Measurements from ENCODE around the gene ZBTB16.

ZBTB16 gene

GRCh38 chr11:114250993-114251814, 191.7 kb downstream of the ZBTB16 start:
- Histone ChIP-seq H3K79me2 (ENCODE audit: control insufficient read depth, insufficient read depth, low read length) (no peaks in the 10 kb centered on the region), H2BK120ac (ENCODE audit: low read depth, low read length) (no peak overlapping the region), H2BK15ac (replicated peaks; ENCODE audit: low read depth) (no peak overlapping the region), H3K4me2 (ENCODE audit: low read length) (no peak overlapping the region), H2BK5ac (ENCODE audit: low read length) (no peak overlapping the region), H3K18ac (ENCODE audit: low read length) (no peak overlapping the region), H3K56ac (ENCODE audit: low read length) (peak overlapping the region; percentile 37), H3K4me1 (ENCODE audit: control insufficient read depth, low read depth, low read length) (peaks cover 2% of the 10 kb centered on the region), H4K8ac (ENCODE audit: low read depth, low read length) (no peak overlapping the region), H3K9ac (ENCODE audit: low read length) (no peak overlapping the region), H3K27me3 (ENCODE audit: insufficient read depth, low read length, poor library complexity) (no peaks in the 10 kb centered on the region), H3K4ac (ENCODE audit: low read depth, low read length) (no peak overlapping the region), H3K79me1 (ENCODE audit: low read length) (no peaks in the 10 kb centered on the region), H3K36me3 (ENCODE audit: control insufficient read depth, insufficient read depth, low read length) (no peaks in the 10 kb centered on the region), H3K4me3 (ENCODE audit: low read length) (no peak overlapping the region), H3K23ac (ENCODE audit: low read length) (no peak overlapping the region), H4K5ac (ENCODE audit: low read length) (no peak overlapping the region), H3K27ac (ENCODE audit: low read depth, low read length) (no peak overlapping the region), H2AK5ac (ENCODE audit: low read length) (no peak overlapping the region)
- peak; percentile 39 for DNase-seq
- no CpG with 5 or more reads among the region's 14 CpGs for WGBS (ENCODE audit: extremely low coverage, insufficient coverage, low lambda C conversion rate)

- H3K79me2 ChIP-seq (ENCODE audit: control insufficient read depth, insufficient read depth, low read length) = no peaks in the 10 kb centered on the region
- no peak overlapping the region for H3K4ac ChIP-seq (ENCODE audit: low read depth, low read length)
- DNase-seq = peak; percentile 67
- no peak overlapping the region for H3K9ac ChIP-seq (ENCODE audit: low read length)
- H3K27ac ChIP-seq (ENCODE audit: low read depth, low read length) = no peak overlapping the region
- no peak overlapping the region for H3K4me3 ChIP-seq (ENCODE audit: low read length)
- H3K23ac ChIP-seq (ENCODE audit: low read length) = no peak overlapping the region
- peaks cover 2% of the 10 kb centered on the region for H3K4me1 ChIP-seq (ENCODE audit: control insufficient read depth, low read depth, low read length)
- H2BK5ac ChIP-seq (ENCODE audit: low read length) = no peak overlapping the region
- no peak overlapping the region for H2BK120ac ChIP-seq (ENCODE audit: low read depth, low read length)
- H4K8ac ChIP-seq (ENCODE audit: low read depth, low read length) = no peak overlapping the region
- no peaks in the 10 kb centered on the region for H3K27me3 ChIP-seq (ENCODE audit: insufficient read depth, low read length, poor library complexity)
- no peak overlapping the region for H4K5ac ChIP-seq (ENCODE audit: low read length)
- no peak overlapping the region for H2AK5ac ChIP-seq (ENCODE audit: low read length)
- no peak overlapping the region for H2BK15ac ChIP-seq (replicated peaks; ENCODE audit: low read depth)
- no peak overlapping the region for H3K18ac ChIP-seq (ENCODE audit: low read length)
- no peaks in the 10 kb centered on the region for H3K79me1 ChIP-seq (ENCODE audit: low read length)
- no peaks in the 10 kb centered on the region for H3K36me3 ChIP-seq (ENCODE audit: control insufficient read depth, insufficient read depth, low read length)
- H3K56ac ChIP-seq (ENCODE audit: low read length) = peak overlapping the region; percentile 37
- WGBS (ENCODE audit: extremely low coverage, insufficient coverage, low lambda C conversion rate) = no CpG with 5 or more reads among the region's 9 CpGs
- no peak overlapping the region for H3K4me2 ChIP-seq (ENCODE audit: low read length)
Observed at GRCh38 chr11:114251815-114252337, 192.4 kb downstream of the ZBTB16 start.

DNA sequence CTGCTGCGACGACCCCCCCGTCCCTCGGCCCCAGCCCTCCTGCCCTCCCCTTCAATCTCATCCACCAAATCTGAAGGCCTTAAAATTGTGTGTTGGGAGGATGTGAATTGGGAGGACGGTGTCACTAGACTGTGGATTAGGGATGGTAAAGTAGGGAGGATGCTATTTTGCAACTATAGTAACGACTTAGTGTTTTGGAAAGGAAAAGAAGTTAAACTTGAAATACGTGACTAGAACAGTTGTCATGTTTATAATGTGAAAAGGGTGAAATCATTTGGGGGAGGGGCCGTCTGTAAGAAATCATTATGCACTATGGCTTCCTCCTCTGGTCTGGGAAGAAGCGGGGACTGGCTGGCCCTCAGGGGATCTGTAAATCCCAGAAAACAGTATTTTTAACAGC, 193.3 kb downstream of the ZBTB16 start:
- no peak overlapping the region for H4K5ac ChIP-seq (ENCODE audit: low read length)
- no peak overlapping the region for H2AK5ac ChIP-seq (ENCODE audit: low read length)
- no peaks in the 10 kb centered on the region for H3K36me3 ChIP-seq (ENCODE audit: control insufficient read depth, insufficient read depth, low read length)
- no peaks in the 10 kb centered on the region for H3K27me3 ChIP-seq (ENCODE audit: insufficient read depth, low read length, poor library complexity)
- H3K27ac ChIP-seq (ENCODE audit: low read depth, low read length) = no peak overlapping the region
- 100% methylated on average over 2 of the region's 9 CpGs for WGBS (ENCODE audit: extremely low coverage, insufficient coverage, low lambda C conversion rate)
- no peak overlapping the region for H3K4me3 ChIP-seq (ENCODE audit: low read length)
- no peak overlapping the region for H2BK15ac ChIP-seq (replicated peaks; ENCODE audit: low read depth)
- H3K4ac ChIP-seq (ENCODE audit: low read depth, low read length) = no peak overlapping the region
- no peak overlapping the region for H2BK5ac ChIP-seq (ENCODE audit: low read length)
- H2BK120ac ChIP-seq (ENCODE audit: low read depth, low read length) = no peak overlapping the region
- H3K4me1 ChIP-seq (ENCODE audit: control insufficient read depth, low read depth, low read length) = peaks cover 2% of the 10 kb centered on the region
- H3K23ac ChIP-seq (ENCODE audit: low read length) = no peak overlapping the region
- no peak for DNase-seq
- no peak overlapping the region for H3K4me2 ChIP-seq (ENCODE audit: low read length)
- H4K8ac ChIP-seq (ENCODE audit: low read depth, low read length) = no peak overlapping the region
- H3K79me2 ChIP-seq (ENCODE audit: control insufficient read depth, insufficient read depth, low read length) = no peaks in the 10 kb centered on the region
- no peak overlapping the region for H3K18ac ChIP-seq (ENCODE audit: low read length)
- no peak overlapping the region for H3K56ac ChIP-seq (ENCODE audit: low read length)
- no peaks in the 10 kb centered on the region for H3K79me1 ChIP-seq (ENCODE audit: low read length)
- H3K9ac ChIP-seq (ENCODE audit: low read length) = no peak overlapping the region

DNA sequence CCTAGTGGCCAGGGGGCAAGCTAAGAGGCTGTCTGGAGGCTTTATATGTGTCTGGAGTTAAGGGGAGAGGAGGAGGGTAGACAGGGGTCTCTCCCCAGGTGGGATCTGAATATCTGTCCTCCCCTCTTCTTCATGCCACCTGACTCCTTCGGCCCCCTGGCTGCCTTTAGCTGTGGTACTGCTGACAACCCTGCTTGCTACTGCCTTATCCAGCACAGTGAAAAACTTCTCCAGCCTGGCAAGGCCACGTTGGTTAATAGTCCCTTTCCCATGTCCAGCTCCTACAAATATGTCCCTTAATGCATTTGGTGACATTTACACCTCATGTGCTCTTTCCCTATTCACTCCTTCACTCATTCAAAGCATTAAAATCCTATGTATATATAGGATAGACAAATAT, 194.3 kb downstream of the ZBTB16 start:
- no peak overlapping the region for H4K8ac ChIP-seq (ENCODE audit: low read depth, low read length)
- no peak overlapping the region for H3K4ac ChIP-seq (ENCODE audit: low read depth, low read length)
- no peak for DNase-seq
- no CpG with 5 or more reads among the region's 2 CpGs for WGBS (ENCODE audit: extremely low coverage, insufficient coverage, low lambda C conversion rate)
- no peak overlapping the region for H3K18ac ChIP-seq (ENCODE audit: low read length)
- no peaks in the 10 kb centered on the region for H3K79me2 ChIP-seq (ENCODE audit: control insufficient read depth, insufficient read depth, low read length)
- H3K9ac ChIP-seq (ENCODE audit: low read length) = no peak overlapping the region
- H4K5ac ChIP-seq (ENCODE audit: low read length) = no peak overlapping the region
- H3K36me3 ChIP-seq (ENCODE audit: control insufficient read depth, insufficient read depth, low read length) = no peaks in the 10 kb centered on the region
- no peak overlapping the region for H2BK120ac ChIP-seq (ENCODE audit: low read depth, low read length)
- H3K4me1 ChIP-seq (ENCODE audit: control insufficient read depth, low read depth, low read length) = peaks cover 2% of the 10 kb centered on the region
- H2BK5ac ChIP-seq (ENCODE audit: low read length) = no peak overlapping the region
- H3K4me3 ChIP-seq (ENCODE audit: low read length) = no peak overlapping the region
- H3K23ac ChIP-seq (ENCODE audit: low read length) = no peak overlapping the region
- no peak overlapping the region for H2BK15ac ChIP-seq (replicated peaks; ENCODE audit: low read depth)
- H3K56ac ChIP-seq (ENCODE audit: low read length) = no peak overlapping the region
- no peak overlapping the region for H3K27ac ChIP-seq (ENCODE audit: low read depth, low read length)
- no peak overlapping the region for H2AK5ac ChIP-seq (ENCODE audit: low read length)
- no peaks in the 10 kb centered on the region for H3K79me1 ChIP-seq (ENCODE audit: low read length)
- no peaks in the 10 kb centered on the region for H3K27me3 ChIP-seq (ENCODE audit: insufficient read depth, low read length, poor library complexity)
- no peak overlapping the region for H3K4me2 ChIP-seq (ENCODE audit: low read length)

- Histone ChIP-seq H2AK5ac (ENCODE audit: low read length) (no peak overlapping the region), H3K9ac (ENCODE audit: low read length) (no peak overlapping the region), H3K23ac (ENCODE audit: low read length) (no peak overlapping the region), H3K4me1 (ENCODE audit: control insufficient read depth, low read depth, low read length) (peaks cover 2% of the 10 kb centered on the region), H3K27ac (ENCODE audit: low read depth, low read length) (no peak overlapping the region), H4K5ac (ENCODE audit: low read length) (no peak overlapping the region), H3K18ac (ENCODE audit: low read length) (no peak overlapping the region), H4K8ac (ENCODE audit: low read depth, low read length) (no peak overlapping the region), H3K27me3 (ENCODE audit: insufficient read depth, low read length, poor library complexity) (no peaks in the 10 kb centered on the region), H3K56ac (ENCODE audit: low read length) (no peak overlapping the region), H3K36me3 (ENCODE audit: control insufficient read depth, insufficient read depth, low read length) (no peaks in the 10 kb centered on the region), H2BK120ac (ENCODE audit: low read depth, low read length) (no peak overlapping the region), H3K4ac (ENCODE audit: low read depth, low read length) (no peak overlapping the region), H3K4me3 (ENCODE audit: low read length) (no peak overlapping the region), H3K4me2 (ENCODE audit: low read length) (no peak overlapping the region), H3K79me1 (ENCODE audit: low read length) (no peaks in the 10 kb centered on the region), H3K79me2 (ENCODE audit: control insufficient read depth, insufficient read depth, low read length) (no peaks in the 10 kb centered on the region), H2BK15ac (replicated peaks; ENCODE audit: low read depth) (no peak overlapping the region), H2BK5ac (ENCODE audit: low read length) (no peak overlapping the region)
- no CpG with 5 or more reads among the region's 14 CpGs for WGBS (ENCODE audit: extremely low coverage, insufficient coverage, low lambda C conversion rate)
- no peak for DNase-seq
Observed at GRCh38 chr11:114254571-114255146, 195.1 kb downstream of the ZBTB16 start.
